Stimulated activated naive B cell treated with anti-CD40 and anti-IgM and Interleukin-4, amounts not matched to agents 10 μg/mL and 1 μg/mL and 100 μg/mL, for 72 hours (primary cell): ENCODE data around the gene CD300A.
"Not testable (repeated sequence)": the region's sequence is repeated elsewhere in the genome, so short reads cannot be mapped to it uniquely, and the experiment has no call there.

Experiments
- ATAC-seq, 2 donors: fragments of 150-1000 bp; cut with Tn5 transposase; replicated peaks; 2 replicates each; pipeline ENCODE4 v1.10.0; 2021; ENCODE audit warnings: moderate library complexity in 1 of 2
- DNase-seq: peaks from one replicate; pipeline ENCODE4 v3.0.0; 2021
- H3K27ac Mint-ChIP-seq: one replicate; pipeline ENCODE4 v1.8.0; 2022; ENCODE audit warnings: mild to moderate bottlenecking, mixed read lengths
- H3K27me3 Mint-ChIP-seq, 2 donors: one replicate each; pipeline ENCODE4 v1.8.0; 2022; ENCODE audit warnings: mixed read lengths in 2 of 2
- H3K36me3 Mint-ChIP-seq, 2 donors: one replicate each; pipeline ENCODE4 v1.8.0; 2022; ENCODE audit warnings: mixed read lengths in 2 of 2, mild to moderate bottlenecking in 1 of 2
- H3K4me1 Mint-ChIP-seq, 2 donors: one replicate each; pipeline ENCODE4 v1.8.0; 2022; ENCODE audit warnings: mixed read lengths in 2 of 2, mild to moderate bottlenecking in 1 of 2
- H3K4me3 Mint-ChIP-seq, 2 donors: one replicate each; pipeline ENCODE4 v1.8.0; 2022; ENCODE audit warnings: mild to moderate bottlenecking in 2 of 2, mixed read lengths in 2 of 2, moderate library complexity in 1 of 2
- H3K9me3 Mint-ChIP-seq, 2 donors: one replicate each; pipeline ENCODE4 v1.8.0; 2022; ENCODE audit warnings: mixed read lengths in 2 of 2, mild to moderate bottlenecking in 1 of 2

Gene CD300A

DNA sequence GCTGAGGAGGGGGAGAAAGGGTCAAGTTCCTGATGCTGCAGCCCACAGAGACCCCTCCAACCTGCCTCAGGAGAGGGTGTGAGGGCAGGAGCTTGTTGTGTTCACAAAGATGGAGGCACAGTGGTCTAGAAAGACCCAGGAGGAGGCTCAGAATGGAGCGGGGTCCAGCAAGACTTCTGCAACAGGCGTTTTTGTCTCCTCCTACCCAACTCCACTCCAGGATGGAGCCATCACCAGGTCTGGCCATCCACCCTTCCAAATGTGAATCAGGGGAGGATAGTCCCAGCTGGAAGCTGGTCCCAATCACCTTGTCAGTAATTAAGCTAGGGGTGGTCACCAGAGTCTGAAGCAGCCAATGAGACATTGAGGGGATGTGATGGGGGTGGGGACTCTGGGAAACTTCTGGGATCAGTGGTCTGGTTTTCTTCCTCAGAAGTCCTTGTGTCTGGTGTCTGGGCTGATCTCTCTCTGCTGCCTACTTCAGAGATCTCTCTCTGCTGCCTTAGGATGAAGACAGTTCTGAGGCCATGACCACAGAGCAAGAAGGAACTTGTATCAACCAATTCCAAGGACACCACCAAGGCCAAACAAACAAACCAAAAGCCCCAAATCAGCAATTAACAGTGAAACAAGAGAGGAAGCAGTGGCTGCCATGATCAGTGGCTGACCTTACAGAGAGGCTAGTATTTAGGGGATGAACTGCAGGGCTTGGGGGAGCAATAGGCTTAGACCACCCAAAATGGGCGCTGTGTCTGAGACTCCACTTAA lies 50.3 kb downstream of the CD300A start:
- Mint-ChIP-seq H3K9me3 (peaks cover 23 to 24% of the 10 kb centered on the region in 2 donors), H3K27ac (no peak overlapping the region), H3K4me1 (peaks cover 52 to 81% of the 10 kb centered on the region in 2 donors), H3K36me3 (peaks cover 32 to 54% of the 10 kb centered on the region in 2 donors), H3K27me3 (peaks cover 9 to 11% of the 10 kb centered on the region in 2 donors), H3K4me3 (no peak overlapping the region)
- DNase-seq, result no peak
- ATAC-seq, result no peak

DNA sequence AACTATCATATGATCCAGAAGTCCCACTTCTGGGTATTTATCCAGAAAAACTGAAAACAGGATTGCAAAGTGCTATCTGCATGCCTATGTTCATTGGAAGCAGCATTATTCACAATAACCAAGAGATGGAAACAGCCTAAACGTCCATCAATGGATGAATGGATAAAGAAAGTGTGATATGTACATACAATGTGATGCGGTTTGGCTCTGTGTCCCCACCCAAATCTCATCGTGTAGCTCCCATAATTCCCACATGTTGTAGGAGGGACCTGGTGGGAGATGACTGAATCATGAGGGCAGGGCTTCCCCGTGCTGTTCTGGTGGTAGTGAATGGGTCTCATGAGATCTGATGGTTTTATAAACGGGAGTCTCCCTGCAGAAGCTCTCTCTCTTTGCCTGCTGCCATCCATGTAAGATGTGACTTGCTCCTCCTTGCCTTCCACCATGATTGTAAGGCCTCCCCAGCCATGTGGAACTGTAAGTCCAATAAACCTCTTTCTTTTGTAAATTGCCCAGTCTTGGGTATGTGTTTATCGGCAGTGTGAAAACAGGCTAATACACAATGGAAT lies 52.1 kb downstream of the CD300A start:
- H3K4me1 Mint-ChIP-seq, result peaks cover 42 to 78% of the 10 kb centered on the region in 2 donors
- H3K27ac Mint-ChIP-seq, result peak overlapping the region; percentile 17
- DNase-seq, ATAC-seq, H3K4me3 Mint-ChIP-seq: not testable (repeated sequence)
- H3K36me3 Mint-ChIP-seq, result peaks cover 44 to 64% of the 10 kb centered on the region in 2 donors
- peaks cover 28 to 29% of the 10 kb centered on the region in 2 donors for H3K9me3 Mint-ChIP-seq
- peaks cover 9 to 17% of the 10 kb centered on the region in 2 donors for H3K27me3 Mint-ChIP-seq

DNA sequence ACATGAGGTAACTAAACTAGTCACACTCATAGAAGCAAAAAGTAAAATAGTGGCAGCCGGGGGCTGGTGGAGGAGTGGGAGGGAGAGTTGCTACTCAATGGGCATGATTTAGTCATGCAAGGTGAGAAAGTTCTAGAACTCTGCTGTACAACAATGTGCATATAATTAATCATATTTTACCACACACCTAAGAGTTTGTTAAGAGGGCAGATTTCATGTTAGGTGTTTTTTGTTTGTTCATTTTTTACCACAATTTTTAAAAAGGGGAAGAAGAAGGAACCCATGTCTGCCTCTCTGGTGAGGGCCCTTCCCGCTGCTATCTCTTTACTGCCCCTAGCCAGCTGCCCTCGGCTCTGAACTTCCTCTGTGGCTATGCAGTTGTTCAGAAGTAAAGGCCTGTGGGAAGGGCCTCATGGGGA lies 53.6 kb downstream of the CD300A start:
- H3K9me3 Mint-ChIP-seq, result peaks cover 17 to 20% of the 10 kb centered on the region in 2 donors
- peak overlapping the region in 1 of 2 donors; percentile 32 for H3K4me3 Mint-ChIP-seq
- peak; percentile 54 for DNase-seq
- H3K27me3 Mint-ChIP-seq, result peaks cover 0 to 11% of the 10 kb centered on the region in 2 donors
- peaks cover 43 to 62% of the 10 kb centered on the region in 2 donors for H3K36me3 Mint-ChIP-seq
- peak overlapping the region; percentile 92 for H3K27ac Mint-ChIP-seq
- H3K4me1 Mint-ChIP-seq, result peaks cover 36 to 77% of the 10 kb centered on the region in 2 donors
- ATAC-seq, result peak; percentile 85 to 88

DNA sequence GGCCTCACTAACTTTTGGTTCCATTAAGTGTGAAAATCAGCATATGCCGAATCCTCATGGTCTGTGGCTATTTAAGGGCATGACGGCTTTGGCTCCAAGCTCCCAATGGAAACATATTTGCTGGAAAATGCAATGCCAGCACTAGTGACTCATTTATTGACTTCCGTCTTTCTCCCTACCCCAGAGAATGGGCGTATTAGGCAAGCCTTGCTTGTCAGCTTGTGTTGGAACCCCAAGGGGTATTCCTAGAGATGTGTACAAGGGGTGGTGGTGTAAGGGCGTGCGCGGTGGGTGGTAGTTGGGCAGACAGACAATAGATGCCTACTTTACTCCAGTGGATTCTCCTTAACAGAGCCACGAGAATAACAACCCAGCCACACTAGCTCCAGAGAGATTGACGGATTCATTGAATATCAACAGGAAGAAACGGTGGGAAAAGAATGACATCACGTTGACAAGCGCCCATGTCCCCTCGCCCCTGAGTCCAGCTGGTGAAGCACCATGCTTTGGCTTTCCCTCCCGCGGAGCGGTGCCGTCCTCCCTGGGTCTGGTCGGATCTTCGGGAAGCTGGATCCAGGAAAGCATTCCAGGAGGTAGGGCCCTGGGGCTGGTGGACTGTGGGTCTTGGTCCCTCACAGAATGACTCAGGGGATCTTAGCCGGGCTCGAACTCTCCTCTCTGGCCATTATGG lies 54.5 kb downstream of the CD300A start:
- DNase-seq (no peak), ATAC-seq (no peak)
- peak overlapping the region in 1 of 2 donors; percentile 12 for H3K4me3 Mint-ChIP-seq
- H3K9me3 Mint-ChIP-seq, result peaks cover 13 to 16% of the 10 kb centered on the region in 2 donors
- H3K27me3 Mint-ChIP-seq, result peaks cover 0 to 17% of the 10 kb centered on the region in 2 donors
- H3K4me1 Mint-ChIP-seq, result peaks cover 33 to 77% of the 10 kb centered on the region in 2 donors
- H3K36me3 Mint-ChIP-seq, result peaks cover 45 to 62% of the 10 kb centered on the region in 2 donors
- H3K27ac Mint-ChIP-seq, result peak overlapping the region; percentile 87

DNA sequence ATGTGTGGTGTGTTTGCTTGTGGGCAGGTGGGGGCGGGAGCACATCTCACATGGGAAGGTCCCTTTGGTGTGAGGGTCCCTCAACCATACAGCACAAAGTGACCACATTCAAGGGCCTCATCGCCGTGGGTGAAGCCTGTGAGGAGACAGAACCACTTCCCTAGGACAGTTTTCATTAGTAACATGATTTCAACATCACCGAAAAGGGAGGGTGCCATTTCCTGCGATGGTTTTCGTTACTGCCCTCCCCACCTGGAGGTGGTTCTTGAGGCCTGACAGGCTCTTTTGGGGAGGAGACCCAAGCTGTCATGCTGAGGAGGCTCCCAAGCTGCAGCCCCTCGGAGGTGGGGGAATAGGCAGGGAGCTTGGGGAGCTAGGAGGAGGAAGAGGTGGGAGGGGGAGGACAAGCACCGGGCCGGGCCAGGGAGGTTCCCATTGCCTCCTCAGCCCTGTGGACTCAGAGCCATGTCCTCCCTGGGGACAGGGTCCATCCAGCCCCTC lies 55.3 kb downstream of the CD300A start:
- peaks cover 28 to 72% of the 10 kb centered on the region in 2 donors for H3K4me1 Mint-ChIP-seq
- H3K27me3 Mint-ChIP-seq, result peaks cover 0 to 17% of the 10 kb centered on the region in 2 donors
- peak; percentile 50 for DNase-seq
- ATAC-seq, result peak; percentile 60 to 70
- H3K9me3 Mint-ChIP-seq, result peaks cover 12 to 16% of the 10 kb centered on the region in 2 donors
- H3K36me3 Mint-ChIP-seq, result peaks cover 46 to 60% of the 10 kb centered on the region in 2 donors
- H3K4me3 Mint-ChIP-seq, result peak overlapping the region in 1 of 2 donors; percentile 32
- H3K27ac Mint-ChIP-seq, result peak overlapping the region; percentile 87

DNA sequence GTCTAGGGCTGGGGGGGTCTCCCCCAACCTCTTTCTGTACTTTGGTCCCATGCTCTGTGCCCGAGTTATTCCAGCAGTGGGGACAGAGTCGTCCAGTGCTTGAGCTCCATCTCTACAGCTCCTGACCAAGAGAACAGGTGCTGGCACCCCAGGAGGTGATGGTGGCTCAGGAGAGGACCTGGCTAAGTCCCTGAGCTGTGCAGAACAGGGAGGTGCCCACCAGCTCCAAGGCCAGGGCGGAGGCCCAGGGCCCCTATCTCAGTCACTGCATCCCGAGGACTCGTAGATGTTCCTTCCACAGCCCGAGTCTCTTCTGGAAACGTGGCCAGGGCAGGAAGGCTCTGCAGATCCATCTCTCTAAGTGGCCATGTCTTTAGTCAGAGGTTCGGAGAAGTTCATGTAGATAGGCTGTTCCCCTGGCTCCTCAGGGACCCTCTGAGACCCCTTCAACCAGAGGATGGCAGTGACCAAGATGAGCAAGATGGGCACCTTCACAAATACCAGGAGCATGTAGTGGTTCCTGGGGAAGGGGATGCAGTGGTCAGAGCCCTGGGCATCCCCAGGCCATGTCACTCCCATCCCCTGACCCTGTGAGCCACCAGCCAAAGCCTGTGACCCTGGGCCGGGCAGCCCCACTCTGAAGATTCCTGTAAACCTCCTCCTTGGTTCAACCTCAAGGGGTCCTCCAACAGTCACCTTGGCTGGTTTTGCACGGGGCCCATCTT lies 56.1 kb downstream of the CD300A start:
- H3K36me3 Mint-ChIP-seq, result peaks cover 46 to 62% of the 10 kb centered on the region in 2 donors
- H3K4me3 Mint-ChIP-seq, result no peak overlapping the region
- H3K27me3 Mint-ChIP-seq, result peaks cover 0 to 17% of the 10 kb centered on the region in 2 donors
- no peak for ATAC-seq
- no peak for DNase-seq
- H3K27ac Mint-ChIP-seq, result peak overlapping the region; percentile 80
- H3K4me1 Mint-ChIP-seq, result peaks cover 33 to 74% of the 10 kb centered on the region in 2 donors
- peaks cover 12 to 13% of the 10 kb centered on the region in 2 donors for H3K9me3 Mint-ChIP-seq

DNA sequence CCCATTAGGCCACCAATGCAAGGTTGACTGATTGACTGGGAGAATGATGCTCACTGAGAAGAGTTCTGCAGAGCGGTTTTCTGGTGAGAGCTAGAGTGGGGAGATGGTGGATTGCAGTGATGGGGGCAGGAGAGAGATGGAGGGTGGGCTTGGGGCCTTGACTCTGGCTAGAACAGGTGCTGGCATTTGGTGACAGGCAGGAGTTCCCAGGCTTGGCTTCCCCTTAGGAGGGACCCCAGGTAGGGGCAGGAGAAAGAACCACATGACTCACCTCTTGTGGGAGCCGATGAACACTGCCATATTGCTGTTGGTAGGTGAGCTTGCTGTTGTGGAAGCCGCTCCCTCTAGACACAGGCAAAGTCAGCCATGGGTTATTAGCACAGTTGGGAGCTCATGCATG lies 56.9 kb downstream of the CD300A start:
- Mint-ChIP-seq H3K9me3 (peaks cover 12 to 13% of the 10 kb centered on the region in 2 donors), H3K27ac (no peak overlapping the region), H3K27me3 (peaks cover 0 to 17% of the 10 kb centered on the region in 2 donors)

DNA sequence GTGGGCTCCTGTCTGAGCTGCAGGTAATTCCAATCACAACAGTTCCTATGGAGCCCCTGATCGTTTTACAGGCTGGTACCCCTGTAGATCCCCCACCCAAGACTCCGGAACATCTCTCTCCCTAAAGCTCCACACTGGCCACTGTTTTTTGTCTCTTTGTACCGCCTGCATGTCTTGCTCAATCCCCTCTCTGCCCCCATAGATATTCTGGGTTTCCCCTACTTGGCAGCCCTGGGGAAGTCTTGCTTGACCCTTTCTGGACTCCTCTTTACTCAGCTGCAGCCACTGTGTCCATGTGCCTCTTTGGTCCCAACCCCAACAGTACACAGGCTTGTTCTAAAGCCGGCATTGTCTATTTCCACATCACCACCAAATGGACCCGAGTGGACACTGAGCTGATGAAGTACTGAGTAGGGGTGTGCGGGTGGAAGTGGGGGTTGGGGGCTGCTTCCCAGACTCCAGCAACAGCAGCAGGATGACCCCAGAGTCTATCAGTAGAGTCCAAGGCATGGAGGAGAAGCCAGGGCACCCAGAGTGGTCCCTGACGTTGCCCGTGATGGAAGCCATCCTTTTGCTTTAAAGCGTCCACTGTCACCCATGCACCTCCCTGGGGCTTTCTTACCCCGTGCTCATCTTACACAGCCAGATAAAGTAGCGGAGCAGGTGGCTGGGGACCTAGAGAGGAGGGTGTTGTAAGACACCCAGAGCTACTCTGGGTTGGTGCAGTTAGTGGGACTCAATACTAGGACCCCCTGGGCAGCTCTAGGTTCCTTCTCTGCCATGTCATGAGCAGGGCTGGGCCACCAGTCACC lies 58.4 kb downstream of the CD300A start:
- DNase-seq (no peak), ATAC-seq (no peak)
- peaks cover 0 to 17% of the 10 kb centered on the region in 2 donors for H3K27me3 Mint-ChIP-seq
- peaks cover 44 to 50% of the 10 kb centered on the region in 2 donors for H3K36me3 Mint-ChIP-seq
- no peak overlapping the region for H3K27ac Mint-ChIP-seq
- H3K4me1 Mint-ChIP-seq, result peaks cover 45 to 88% of the 10 kb centered on the region in 2 donors
- H3K9me3 Mint-ChIP-seq, result peaks cover 7 to 13% of the 10 kb centered on the region in 2 donors
- peak overlapping the region in 1 of 2 donors; percentile 12 for H3K4me3 Mint-ChIP-seq

More for the DNA sequence above, 56.9 kb downstream of the CD300A start:
- Mint-ChIP-seq H3K36me3 (peaks cover 46 to 58% of the 10 kb centered on the region in 2 donors), H3K4me1 (peaks cover 36 to 82% of the 10 kb centered on the region in 2 donors), H3K4me3 (no peak overlapping the region)
- ATAC-seq (no peak), DNase-seq (no peak)

DNA sequence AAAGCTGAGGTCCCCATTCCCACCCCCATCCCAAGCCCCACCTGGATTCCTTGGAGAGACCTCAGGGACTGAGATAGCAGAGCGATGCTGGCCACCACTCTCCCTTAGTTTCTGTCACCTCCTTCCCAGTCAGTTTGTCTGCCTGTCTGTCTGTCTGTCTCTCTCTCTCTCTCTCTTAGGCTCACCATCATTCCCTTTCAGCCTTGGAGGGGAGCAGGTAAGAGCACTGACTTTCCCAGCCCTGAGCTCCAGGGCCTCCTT lies 59.0 kb downstream of the CD300A start:
- ATAC-seq (no peak), DNase-seq (no peak)
- peaks cover 47 to 88% of the 10 kb centered on the region in 2 donors for H3K4me1 Mint-ChIP-seq
- H3K4me3 Mint-ChIP-seq, result no peak overlapping the region
- H3K27me3 Mint-ChIP-seq, result peaks cover 0 to 20% of the 10 kb centered on the region in 2 donors
- no peak overlapping the region for H3K27ac Mint-ChIP-seq
- H3K36me3 Mint-ChIP-seq, result peaks cover 44 to 50% of the 10 kb centered on the region in 2 donors
- H3K9me3 Mint-ChIP-seq, result peaks cover 7 to 13% of the 10 kb centered on the region in 2 donors

DNA sequence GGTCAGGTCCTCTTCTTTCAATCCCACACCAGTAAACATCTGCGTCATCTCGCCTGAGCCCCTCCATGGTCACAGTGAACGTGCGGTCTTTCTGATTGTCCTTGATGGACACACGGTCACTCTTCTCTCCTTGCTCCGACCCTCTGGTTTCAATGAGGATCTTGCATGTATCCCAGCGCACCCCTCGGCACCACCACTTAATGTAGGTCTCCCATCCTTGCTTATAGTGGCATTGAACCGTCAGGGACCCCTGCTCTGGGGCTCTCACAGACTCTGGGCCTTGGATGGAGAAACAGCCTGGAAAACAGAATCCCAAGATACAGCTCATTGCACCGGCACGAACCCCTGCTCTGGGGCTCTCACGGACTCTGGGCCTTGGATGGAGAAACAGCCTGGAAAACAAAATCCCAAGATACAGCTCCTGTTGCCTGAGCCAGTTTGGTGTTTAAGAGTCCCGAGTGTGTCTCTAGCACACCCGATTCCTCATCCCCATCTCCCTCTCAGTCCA lies 59.4 kb downstream of the CD300A start:
- Mint-ChIP-seq H3K4me3 (no peak overlapping the region), H3K4me1 (peaks cover 47 to 88% of the 10 kb centered on the region in 2 donors), H3K36me3 (peaks cover 42 to 47% of the 10 kb centered on the region in 2 donors), H3K27me3 (peaks cover 0 to 22% of the 10 kb centered on the region in 2 donors), H3K27ac (peak overlapping the region; percentile 53), H3K9me3 (peaks cover 6 to 12% of the 10 kb centered on the region in 2 donors)
- ATAC-seq (no peak), DNase-seq (no peak)

DNA sequence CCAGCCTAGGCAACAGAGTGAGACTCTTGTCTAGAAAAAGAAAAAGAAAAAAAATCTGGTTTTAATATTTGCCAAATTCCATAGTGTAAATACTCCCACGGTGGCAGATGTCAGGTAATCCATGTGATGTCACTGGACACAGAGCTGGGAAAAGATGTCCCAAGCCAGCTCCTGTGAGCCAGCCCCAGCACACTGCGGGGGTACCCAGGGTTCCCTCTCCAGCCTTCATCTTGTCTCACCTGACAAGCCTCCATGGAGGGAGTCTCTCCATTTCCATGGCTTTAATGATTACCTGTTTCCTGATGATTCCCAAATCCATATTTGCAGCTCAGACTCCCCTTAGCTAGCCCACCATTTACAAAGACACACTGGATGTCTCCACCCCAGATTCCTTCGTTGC lies 60.2 kb downstream of the CD300A start:
- ATAC-seq (no peak), DNase-seq (no peak)
- H3K27ac Mint-ChIP-seq, result peak overlapping the region; percentile 33
- peaks cover 5 to 10% of the 10 kb centered on the region in 2 donors for H3K9me3 Mint-ChIP-seq
- H3K4me3 Mint-ChIP-seq, result no peak overlapping the region
- peaks cover 0 to 26% of the 10 kb centered on the region in 2 donors for H3K27me3 Mint-ChIP-seq
- H3K4me1 Mint-ChIP-seq, result peaks cover 49 to 88% of the 10 kb centered on the region in 2 donors
- peaks cover 38 to 41% of the 10 kb centered on the region in 2 donors for H3K36me3 Mint-ChIP-seq

DNA sequence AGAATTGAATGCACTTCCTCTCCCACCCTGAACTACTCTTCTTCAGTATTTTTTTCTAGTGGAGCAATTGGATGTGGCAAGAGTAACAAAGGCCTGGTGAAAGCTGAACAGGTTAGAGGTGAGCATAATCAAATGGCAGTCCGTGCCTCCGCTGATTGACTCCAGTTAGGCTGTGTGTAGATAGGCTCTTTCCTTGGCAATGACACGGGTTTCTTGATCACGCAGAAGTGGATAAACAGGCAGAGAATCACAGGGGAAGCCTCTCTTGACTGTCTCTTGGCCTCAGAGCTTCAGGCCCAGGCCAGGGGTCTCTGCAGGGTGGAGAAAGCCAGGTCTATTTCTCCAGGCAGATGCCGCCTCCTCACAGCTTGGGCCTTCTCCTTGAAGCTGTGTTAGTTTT lies 60.6 kb downstream of the CD300A start:
- no peak for DNase-seq
- peaks cover 36 to 37% of the 10 kb centered on the region in 2 donors for H3K36me3 Mint-ChIP-seq
- peaks cover 0 to 26% of the 10 kb centered on the region in 2 donors for H3K27me3 Mint-ChIP-seq
- ATAC-seq, result no peak
- H3K9me3 Mint-ChIP-seq, result peaks cover 5 to 10% of the 10 kb centered on the region in 2 donors
- H3K4me1 Mint-ChIP-seq, result peaks cover 46 to 88% of the 10 kb centered on the region in 2 donors
- no peak overlapping the region for H3K4me3 Mint-ChIP-seq
- peak overlapping the region; percentile 33 for H3K27ac Mint-ChIP-seq

DNA sequence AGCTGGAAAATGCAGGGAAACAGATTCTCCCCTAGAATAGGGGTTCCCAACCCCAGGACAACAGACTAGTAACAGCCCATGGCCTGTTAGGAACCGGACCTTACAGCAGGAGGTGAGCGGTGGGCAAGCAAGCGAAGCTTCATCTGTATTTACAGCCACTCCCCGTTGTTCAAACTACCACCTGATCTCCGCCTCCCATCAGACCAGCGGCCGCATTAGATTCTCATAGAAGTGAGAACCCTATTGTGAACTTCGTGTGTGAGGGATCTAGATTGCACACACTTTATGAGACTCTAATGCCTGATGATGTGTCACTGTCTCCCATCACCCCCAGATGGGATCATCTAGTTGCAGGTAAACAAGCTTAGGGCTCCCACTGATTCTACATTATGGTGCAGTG lies 61.3 kb downstream of the CD300A start:
- peaks cover 0 to 26% of the 10 kb centered on the region in 2 donors for H3K27me3 Mint-ChIP-seq
- peaks cover 29 to 31% of the 10 kb centered on the region in 2 donors for H3K36me3 Mint-ChIP-seq
- H3K4me3 Mint-ChIP-seq, result no peak overlapping the region
- ATAC-seq, result no peak
- H3K9me3 Mint-ChIP-seq, result peaks cover 5 to 10% of the 10 kb centered on the region in 2 donors
- peaks cover 48 to 88% of the 10 kb centered on the region in 2 donors for H3K4me1 Mint-ChIP-seq
- DNase-seq, result no peak
- no peak overlapping the region for H3K27ac Mint-ChIP-seq
